Neural cell (in vitro differentiated cells): ENCODE measurements around the gene PHF5A. TPM values are rescaled to one million over a fixed set of nuclear protein-coding genes. Genes with fewer than 3 reads are reported as not detected.

ENCODE experiments used
- H2AFZ ChIP-seq: fragments of 200-600, 300-800 bp; sonication (generic), shearing (Covaris generic); 2 replicates; pipeline ENCODE4 v1.6.0; 2014; ENCODE audit warnings: low read depth, mild to moderate bottlenecking, antibody characterized with exemption, low read length, moderate library complexity
- H3F3A ChIP-seq: fragments of 200-600 bp; shearing (Covaris generic); 2 replicates; pipeline ENCODE4 v1.6.1; 2016; ENCODE audit warnings: mild to moderate bottlenecking, moderate library complexity, mixed read lengths, antibody characterized with exemption, low read length; ENCODE audit not compliant: insufficient read depth, poor library complexity, severe bottlenecking
- H3K27ac ChIP-seq: fragments of 200-600, 300-800 bp; sonication (generic), shearing (Covaris generic); 2 replicates; pipeline ENCODE4 v1.5.1; 2014; ENCODE audit warnings: mild to moderate bottlenecking, low read length, moderate library complexity
- H3K27me3 ChIP-seq: fragments of 300-800, 200-600 bp; sonication (generic), shearing (Covaris generic); 2 replicates; pipeline ENCODE4 v1.6.0; 2014; ENCODE audit warnings: mild to moderate bottlenecking, low read depth, low read length, moderate library complexity; ENCODE audit not compliant: insufficient read depth
- H3K36me3 ChIP-seq: fragments of 300-800, 200-600 bp; sonication (generic), shearing (Covaris generic); 2 replicates; pipeline ENCODE4 v1.5.1; 2014; ENCODE audit warnings: mild to moderate bottlenecking, antibody characterized with exemption, low read length, moderate library complexity; ENCODE audit not compliant: insufficient read depth
- H3K4me2 ChIP-seq: fragments of 300-800, 200-600 bp; sonication (generic), shearing (Covaris generic); 2 replicates; pipeline ENCODE4 v1.6.0; 2014; ENCODE audit warnings: mild to moderate bottlenecking, low read length
- H3K4me3 ChIP-seq: fragments of 300-800, 200-600 bp; sonication (generic), shearing (Covaris generic); 2 replicates; pipeline ENCODE4 v1.5.1; 2014; ENCODE audit warnings: mild to moderate bottlenecking, low read length, moderate library complexity
- H3K79me2 ChIP-seq: fragments of 200-600 bp; shearing (Covaris generic); replicated peaks from 2 replicates; pipeline ENCODE4 v1.6.0; 2014; ENCODE audit warnings: mild to moderate bottlenecking, low read length, moderate library complexity; ENCODE audit not compliant: insufficient read depth
- H3K9ac ChIP-seq: fragments of 300-800, 200-600 bp; sonication (generic), shearing (Covaris generic); 2 replicates; pipeline ENCODE4 v1.6.1; 2016; ENCODE audit warnings: mild to moderate bottlenecking, low read length, mixed read lengths
- H3K9me2 ChIP-seq: fragments of 200-600 bp; shearing (Covaris generic); 2 replicates; pipeline ENCODE4 v1.6.1; 2016; ENCODE audit warnings: mild to moderate bottlenecking, low read length, mixed read lengths; ENCODE audit not compliant: insufficient read depth
- H3K9me3 ChIP-seq: fragments of 200-600, 300-800 bp; sonication (generic), shearing (Covaris generic); 2 replicates; pipeline ENCODE4 v1.6.1; 2016; ENCODE audit warnings: mild to moderate bottlenecking, mixed run types, low read length, moderate library complexity, mixed read lengths
- H4K20me1 ChIP-seq: fragments of 200-600 bp; shearing (Covaris generic); 2 replicates; pipeline ENCODE4 v1.6.1; 2016; ENCODE audit warnings: mild to moderate bottlenecking, mixed run types; ENCODE audit not compliant: insufficient read depth
- CTCF ChIP-seq: fragments of 450-650 bp; IDR thresholded peaks from 2 replicates; pipeline ENCODE4 v1.5.1; 2014; ENCODE audit warnings: antibody characterized with exemption, mild to moderate bottlenecking, moderate library complexity; ENCODE audit not compliant: poor library complexity, severe bottlenecking
- EP300 ChIP-seq: fragments of 450-650 bp; conservative IDR thresholded peaks from 2 replicates; pipeline ENCODE4 v1.6.1; 2014; ENCODE audit warnings: antibody characterized with exemption, mild to moderate bottlenecking, moderate library complexity; ENCODE audit not compliant: poor library complexity, severe bottlenecking
- EZH2 ChIP-seq: fragments of 200-600, 300-800 bp; shearing (Covaris generic), sonication (generic); IDR thresholded peaks from 2 replicates; pipeline ENCODE4 v1.6.1; 2014; ENCODE audit warnings: antibody characterized with exemption, low read length, borderline replicate concordance, mild to moderate bottlenecking; ENCODE audit not compliant: insufficient read depth, poor library complexity, severe bottlenecking
- MXI1 ChIP-seq: fragments of 450-650 bp; conservative IDR thresholded peaks from 2 replicates; pipeline ENCODE4 v1.6.1; 2014; ENCODE audit warnings: antibody characterized with exemption, mild to moderate bottlenecking; ENCODE audit not compliant: poor library complexity, severe bottlenecking
- POLR2AphosphoS5 ChIP-seq: IDR thresholded peaks from 2 replicates; pipeline ENCODE4 v1.6.1; 2012
- RAD21 ChIP-seq: fragments of 450-650 bp; conservative IDR thresholded peaks from 2 replicates; pipeline ENCODE4 v1.6.1; 2014; ENCODE audit warnings: antibody characterized with exemption, mild to moderate bottlenecking, moderate library complexity
- REST ChIP-seq: IDR thresholded peaks from 2 replicates; pipeline ENCODE4 v1.6.1; 2012; ENCODE audit warnings: borderline replicate concordance
- SMC3 ChIP-seq: fragments of 450-650 bp; conservative IDR thresholded peaks from 2 replicates; pipeline ENCODE4 v1.6.1; 2014; ENCODE audit warnings: antibody characterized with exemption, mild to moderate bottlenecking, moderate library complexity; ENCODE audit not compliant: poor library complexity
- TAF1 ChIP-seq: IDR thresholded peaks from 2 replicates; pipeline ENCODE4 v1.6.1; 2012; ENCODE audit warnings: low read depth
- polyA plus RNA-seq: library from polyadenylated mRNA; depleted of rRNA; stranded (reverse); fragments of >200 nt; gene quantifications from 2 replicates; pipeline ENCODE4 v1.2.3, GENCODE V29; 2014

PHF5A gene
- polyA plus RNA-seq, 1 donor from 2014 or later: 148 TPM

- H3K36me3 ChIP-seq: no peaks in the 10 kb centered on the region
- H3K9ac ChIP-seq: no peak overlapping the region
- no peak overlapping the region for H3K4me2 ChIP-seq
- H3K79me2 ChIP-seq: peaks cover 40% of the 10 kb centered on the region
- no peaks in the 10 kb centered on the region for H3K9me2 ChIP-seq
- no peaks in the 10 kb centered on the region for H4K20me1 ChIP-seq
- no peak overlapping the region for H2AFZ ChIP-seq
- TF ChIP-seq POLR2AphosphoS5 (no peak), RAD21 (no peak), EP300 (no peak), CTCF (no peak), TAF1 (no peak), REST (no peak), EZH2 (no peak), MXI1 (no peak), SMC3 (no peak)
- H3K9me3 ChIP-seq: no peaks in the 10 kb centered on the region
- no peak overlapping the region for H3K4me3 ChIP-seq
- H3K27me3 ChIP-seq: no peaks in the 10 kb centered on the region
- no peaks in the 10 kb centered on the region for H3F3A ChIP-seq
- H3K27ac ChIP-seq: no peak overlapping the region
Observed at GRCh38 chr22:41436322-41437113, 32.0 kb downstream of the PHF5A start.

- peaks cover 33% of the 10 kb centered on the region for H3K79me2 ChIP-seq
- H3K9me2 ChIP-seq: no peaks in the 10 kb centered on the region
- H2AFZ ChIP-seq: no peak overlapping the region
- no peaks in the 10 kb centered on the region for H3K36me3 ChIP-seq
- no peaks in the 10 kb centered on the region for H3K27me3 ChIP-seq
- no peak for TF ChIP-seq RAD21
- no peak for TF ChIP-seq EZH2
- no peak for TF ChIP-seq EP300
- no peak for TF ChIP-seq CTCF
- no peak for TF ChIP-seq TAF1
- no peak for TF ChIP-seq REST
- no peak for TF ChIP-seq POLR2AphosphoS5
- no peak for TF ChIP-seq MXI1
- no peak for TF ChIP-seq SMC3
- H4K20me1 ChIP-seq: no peaks in the 10 kb centered on the region
- no peak overlapping the region for H3K9ac ChIP-seq
- no peaks in the 10 kb centered on the region for H3K9me3 ChIP-seq
- no peak overlapping the region for H3K4me3 ChIP-seq
- no peak overlapping the region for H3K4me2 ChIP-seq
- no peak overlapping the region for H3K27ac ChIP-seq
- H3F3A ChIP-seq: no peaks in the 10 kb centered on the region
Observed at GRCh38 chr22:41435560-41435959, 32.9 kb downstream of the PHF5A start.
